Measurements from ENCODE around the gene SOX5.
"Not testable (repeated sequence)": the region's sequence is repeated elsewhere in the genome, so short reads cannot be mapped to it uniquely, and the experiment has no call there.

The SOX5 gene

DNA sequence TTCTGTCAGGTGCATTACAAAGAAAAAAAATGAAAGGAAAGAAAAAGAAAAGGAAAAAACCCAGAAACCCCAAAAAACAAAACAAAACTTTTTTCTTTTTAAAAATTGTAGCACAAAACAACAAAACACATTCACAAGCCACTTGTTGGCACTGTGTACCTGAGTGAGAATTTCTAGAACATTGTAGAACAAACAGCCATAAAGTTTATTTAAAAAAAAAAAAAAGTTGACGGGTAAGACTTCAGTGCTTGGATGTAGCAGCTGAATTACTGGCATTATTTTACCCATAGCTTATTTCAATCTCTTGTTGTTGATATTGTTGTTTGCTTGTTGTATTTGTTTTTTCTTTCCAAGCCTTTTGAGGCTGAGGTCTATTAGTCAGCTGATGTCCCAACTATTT lies 415.8 kb downstream of the SOX5 start:
- DNase-seq, result no peak

DNA sequence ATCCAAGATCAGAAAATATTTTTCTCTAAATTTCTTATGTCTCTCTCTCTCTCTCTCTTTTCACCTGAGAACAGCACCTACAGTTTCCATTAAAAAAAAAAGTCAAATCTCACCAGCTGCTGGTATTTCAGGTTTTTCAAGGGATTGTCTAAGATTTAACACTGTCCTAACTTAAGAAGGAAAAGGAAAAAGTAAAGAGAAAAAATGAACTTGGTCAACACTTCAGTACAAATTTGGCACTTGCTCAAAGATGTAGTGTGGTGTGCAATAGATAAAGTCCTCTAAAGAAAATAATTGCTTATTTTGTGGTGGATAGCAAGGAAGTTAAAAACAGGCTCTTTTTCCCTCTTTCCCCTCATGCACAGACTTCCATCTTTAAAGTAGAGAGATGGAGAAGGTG lies 416.2 kb downstream of the SOX5 start:
- no peak for DNase-seq

DNA sequence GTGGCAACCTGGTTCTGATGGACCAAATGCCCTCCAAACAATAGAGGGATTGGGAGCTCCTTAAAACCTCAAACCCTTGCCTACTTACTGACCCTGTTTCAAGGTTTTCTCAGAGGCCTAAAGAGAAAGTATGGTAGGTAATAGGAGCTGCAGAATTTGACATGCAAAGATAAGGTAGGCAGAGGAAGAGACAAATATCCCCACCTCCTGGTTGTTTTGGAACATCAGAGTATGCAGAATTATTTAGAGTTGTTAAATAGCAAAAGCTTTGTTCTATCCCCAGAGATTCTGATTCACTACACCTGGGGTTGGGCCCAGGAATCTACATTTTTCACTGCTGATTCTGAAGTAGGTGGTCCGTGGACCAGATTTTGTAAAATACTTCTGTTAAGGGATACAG lies 421.2 kb downstream of the SOX5 start:
- DNase-seq, result no peak

DNA sequence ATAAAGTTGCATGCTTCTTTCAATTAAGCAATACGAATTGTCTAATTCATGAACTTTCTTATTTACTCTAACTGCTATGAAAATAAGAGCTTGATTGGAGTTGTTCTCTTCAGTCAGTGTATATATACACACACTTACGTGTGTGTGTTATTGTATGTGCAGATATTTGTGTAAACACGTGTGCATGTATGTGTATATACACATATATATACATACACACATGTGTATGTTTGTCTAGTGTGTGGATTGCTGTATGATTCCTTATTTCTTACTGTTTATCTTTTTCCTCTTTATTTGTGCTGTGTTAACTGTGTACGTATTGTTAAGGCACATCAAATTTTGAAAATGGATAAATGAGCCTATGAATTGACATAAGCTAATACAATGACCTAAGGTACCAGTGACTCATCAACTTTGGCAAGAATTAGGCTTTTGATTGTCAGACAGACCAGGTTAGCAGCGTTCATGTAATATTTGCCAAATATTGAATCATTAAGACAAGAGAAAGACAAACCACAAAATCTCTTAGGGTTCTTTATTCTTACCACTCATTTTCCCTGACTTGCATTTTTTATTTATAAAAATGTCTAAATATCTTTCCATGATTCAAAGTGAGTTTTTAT lies 423.9 kb downstream of the SOX5 start:
- DNase-seq, result no peak

DNA sequence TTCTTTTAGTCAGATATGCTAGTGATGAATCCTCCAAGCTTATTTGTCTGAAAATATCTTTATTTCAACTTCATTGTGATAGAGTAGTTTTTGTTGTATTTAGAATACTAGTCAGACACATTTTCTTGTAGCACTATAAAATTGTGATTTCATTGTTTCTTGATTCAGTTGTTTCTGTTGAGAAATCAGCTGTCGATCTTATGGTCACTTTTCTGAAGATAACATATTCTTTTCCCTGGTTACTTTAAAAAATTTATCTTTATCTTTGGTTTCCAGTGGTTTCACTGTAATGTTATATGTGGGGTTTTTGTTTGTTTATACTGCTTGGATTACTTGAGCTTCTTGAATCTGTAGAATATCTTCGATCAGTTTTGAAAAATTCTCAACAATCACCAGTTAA lies 426.1 kb downstream of the SOX5 start:
- no peak for DNase-seq

DNA sequence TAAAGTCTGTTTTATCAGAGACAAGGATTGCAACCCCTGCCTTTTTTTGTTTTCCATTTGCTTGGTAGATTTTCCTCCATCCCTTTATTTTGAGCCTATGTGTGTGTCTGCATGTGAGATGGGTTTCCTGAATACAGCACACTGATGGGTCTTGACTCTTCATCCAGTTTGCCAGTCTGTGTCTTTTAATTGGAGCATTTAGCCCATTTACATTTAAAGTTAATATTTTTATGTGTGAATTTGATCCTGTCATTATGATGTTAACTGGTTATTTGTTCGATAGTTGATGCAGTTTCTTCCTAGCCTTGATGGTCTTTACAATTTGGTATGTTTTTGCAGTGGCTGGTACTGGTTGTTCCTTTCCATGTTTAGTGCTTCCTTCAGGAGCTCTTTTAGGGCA lies 430.0 kb downstream of the SOX5 start:
- not testable (repeated sequence) for DNase-seq

DNA sequence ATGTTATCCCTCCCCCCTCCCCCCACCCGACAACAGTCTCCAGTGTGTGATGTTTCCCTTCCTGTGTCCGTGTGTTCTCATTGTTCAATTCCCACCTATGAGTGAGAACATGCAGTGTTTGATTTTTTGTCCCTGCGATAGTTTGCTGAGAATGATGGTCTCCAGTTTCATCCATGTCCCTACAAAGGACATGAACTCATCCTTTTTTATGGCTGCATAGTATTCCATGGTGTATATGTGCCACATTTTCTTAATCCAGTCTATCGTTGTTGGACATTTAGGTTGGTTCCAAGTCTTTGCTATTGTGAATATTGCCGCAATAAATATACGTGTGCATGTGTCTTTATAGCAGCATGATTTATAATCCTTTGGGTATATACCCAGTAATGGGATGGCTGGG lies 433.7 kb downstream of the SOX5 start:
- not testable (repeated sequence) for DNase-seq

DNA sequence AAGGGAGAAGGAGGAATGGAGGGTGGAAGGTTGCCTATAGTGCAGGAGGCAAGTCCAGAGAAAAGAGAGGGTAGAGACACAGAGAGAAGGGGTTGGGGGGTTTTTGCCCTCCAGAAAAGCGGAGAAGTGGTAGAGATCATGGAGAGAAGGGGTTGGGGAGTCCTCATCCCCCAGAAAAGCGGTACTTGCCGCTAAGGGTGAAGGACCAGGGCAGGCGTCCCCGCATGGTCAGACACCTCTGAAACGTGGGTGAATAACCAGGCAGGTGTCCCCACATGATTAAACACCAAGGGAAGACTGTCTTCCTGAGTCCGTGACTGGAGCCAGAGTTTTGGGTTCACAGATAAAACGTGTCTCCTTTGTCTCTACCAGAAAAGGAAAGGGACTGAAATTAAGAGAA lies 439.0 kb downstream of the SOX5 start:
- DNase-seq, result no peak

DNA sequence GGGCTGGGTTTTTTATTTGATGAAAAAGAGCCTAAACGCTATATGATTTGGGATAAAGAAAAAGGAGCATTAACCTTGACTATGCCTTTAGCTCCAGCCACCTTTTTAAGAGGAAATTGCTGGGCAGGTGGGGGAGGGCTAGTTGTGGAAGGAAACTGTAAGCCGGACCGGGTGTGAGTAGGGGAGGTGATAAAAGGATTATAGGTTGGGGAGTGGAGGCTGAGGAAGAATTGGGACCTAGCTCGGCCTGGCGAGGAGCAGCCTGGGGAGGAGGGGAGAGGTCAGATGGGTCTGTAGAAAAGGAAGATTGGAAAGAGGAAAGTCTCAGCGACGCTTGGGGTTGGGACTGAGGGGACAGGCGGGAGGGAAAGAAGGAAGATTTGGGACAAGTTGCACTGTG lies 439.6 kb downstream of the SOX5 start:
- DNase-seq, result peak; percentile 36

DNA sequence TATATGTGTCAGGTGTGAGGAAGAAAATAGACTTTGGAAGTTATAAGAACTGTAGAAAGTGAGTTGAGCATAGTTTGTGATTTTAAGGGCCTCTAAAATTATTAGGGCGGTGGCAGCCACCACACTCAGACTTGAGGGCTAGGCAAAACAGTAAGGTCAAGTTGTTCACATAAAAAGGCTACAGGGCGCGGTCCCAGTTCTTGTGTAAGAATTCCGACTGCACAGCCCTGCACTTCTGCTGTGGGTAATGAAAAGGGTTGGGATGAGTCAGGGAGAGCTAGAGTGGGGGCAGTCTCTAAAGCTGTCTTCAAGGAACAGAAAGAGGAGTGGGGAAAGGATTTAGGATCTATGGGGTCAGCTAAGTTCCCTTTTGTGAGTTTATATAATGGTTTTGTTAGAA lies 441.7 kb downstream of the SOX5 start:
- DNase-seq, result not testable (repeated sequence)

DNA sequence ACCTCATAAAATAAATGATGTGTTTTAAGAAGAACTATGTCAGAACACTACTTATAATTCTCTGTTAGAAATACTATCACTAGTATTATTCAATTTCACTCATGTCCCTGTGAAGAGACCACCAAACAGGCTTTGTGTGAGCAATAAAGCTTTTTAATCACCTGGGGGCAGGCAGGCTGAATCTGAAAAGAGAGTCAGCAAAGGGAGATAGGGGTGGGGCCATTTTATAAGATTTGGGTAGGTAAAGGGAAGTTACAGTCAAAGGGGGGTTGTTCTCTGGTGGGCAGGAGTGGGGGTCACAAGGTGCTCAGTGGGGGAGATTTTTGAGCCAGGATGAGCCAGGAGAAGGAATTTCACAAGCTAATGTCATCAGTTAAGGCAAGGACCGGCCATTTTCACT lies 443.7 kb downstream of the SOX5 start:
- not testable (repeated sequence) for DNase-seq

DNA sequence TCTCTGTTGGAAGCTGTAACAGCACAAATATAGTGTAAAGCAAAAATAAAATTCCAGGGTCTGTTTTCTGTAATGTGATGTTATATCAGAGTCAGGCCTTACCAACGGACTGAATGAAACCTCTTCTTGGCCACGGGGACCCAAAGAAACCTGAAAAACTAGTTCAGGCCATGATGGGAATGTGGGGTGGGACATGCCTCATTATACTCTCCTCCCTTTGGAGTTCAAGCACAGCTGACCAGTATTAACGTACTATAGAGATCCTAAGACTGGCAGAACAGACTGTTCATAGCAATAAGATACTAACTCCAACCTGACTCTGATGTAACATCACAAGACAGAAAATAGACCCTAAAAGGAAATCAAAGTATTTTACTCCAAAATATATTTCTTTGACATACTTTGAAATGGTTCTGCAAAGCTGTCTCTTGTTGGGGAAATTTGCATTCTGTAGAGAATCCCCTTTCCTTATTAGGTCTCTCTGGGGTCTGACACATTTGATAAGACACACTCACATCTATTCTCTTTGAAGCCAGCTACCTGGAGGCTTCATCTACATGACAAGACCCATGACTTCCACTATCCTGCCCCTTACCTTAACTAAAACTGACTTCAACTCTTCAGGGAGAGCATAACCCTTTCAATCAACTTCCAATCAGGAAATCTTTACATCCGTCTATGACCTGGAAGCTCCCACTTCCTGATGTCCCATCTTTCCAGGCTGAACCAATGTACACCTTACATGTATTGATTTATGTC lies 444.6 kb downstream of the SOX5 start:
- no peak for DNase-seq

DNA sequence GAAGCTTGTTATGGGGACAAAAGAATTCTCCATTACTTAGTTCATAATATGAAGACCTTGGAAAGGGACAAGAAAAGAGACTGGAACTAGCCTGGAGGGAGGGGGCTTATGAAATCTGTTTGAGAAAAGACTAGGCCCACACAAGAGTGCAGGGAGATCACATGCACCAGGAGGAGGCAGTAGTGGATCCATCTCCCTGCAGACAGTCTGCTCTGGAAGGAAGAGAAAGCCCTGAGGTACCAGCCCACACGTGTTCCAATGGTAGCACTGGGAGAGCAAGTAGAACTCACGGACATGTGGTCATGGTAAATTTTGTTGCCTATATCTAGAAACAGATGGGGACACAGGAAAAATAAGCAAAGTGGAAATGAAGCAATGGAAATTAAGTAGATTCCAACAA lies 445.4 kb downstream of the SOX5 start:
- peak; percentile 10 for DNase-seq

DNA sequence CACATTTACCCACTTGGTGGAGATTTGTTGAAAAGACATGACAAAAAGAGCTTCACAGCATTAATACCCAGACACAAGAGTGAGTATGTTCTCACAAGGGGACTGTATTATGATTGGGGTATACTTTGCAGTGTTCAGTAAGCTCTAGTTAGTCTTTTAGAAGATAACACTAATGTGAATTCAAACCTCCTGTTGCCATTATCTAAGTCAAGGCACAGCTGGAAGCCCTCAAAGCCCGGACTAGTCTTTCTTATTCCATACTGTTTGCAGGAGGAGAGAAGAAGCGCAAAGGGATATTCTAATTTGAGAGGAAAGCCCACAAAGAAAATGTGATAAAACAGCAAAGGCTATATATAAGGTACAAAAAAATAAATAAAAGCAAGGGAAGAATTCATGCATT lies 445.9 kb downstream of the SOX5 start:
- no peak for DNase-seq

DNA sequence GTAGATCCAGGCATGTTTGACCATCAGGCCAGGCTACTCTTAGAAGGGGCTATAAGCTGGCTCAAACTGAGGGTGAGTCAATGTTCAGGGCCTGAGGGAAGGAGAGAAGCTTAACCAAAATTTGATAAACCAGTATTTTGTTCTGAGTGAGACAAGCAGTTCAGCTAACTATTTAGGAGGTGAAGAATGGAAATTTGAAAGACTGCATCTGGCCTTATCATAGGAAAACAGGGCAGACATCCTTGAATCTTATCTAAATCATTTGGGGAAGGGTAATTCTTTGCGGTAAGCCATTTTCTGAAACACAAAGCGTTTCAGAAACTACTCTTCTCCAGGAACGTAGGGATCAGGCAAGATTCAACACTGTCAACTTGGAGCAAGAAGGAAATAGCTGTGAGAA lies 447.2 kb downstream of the SOX5 start:
- DNase-seq, result no peak

DNA sequence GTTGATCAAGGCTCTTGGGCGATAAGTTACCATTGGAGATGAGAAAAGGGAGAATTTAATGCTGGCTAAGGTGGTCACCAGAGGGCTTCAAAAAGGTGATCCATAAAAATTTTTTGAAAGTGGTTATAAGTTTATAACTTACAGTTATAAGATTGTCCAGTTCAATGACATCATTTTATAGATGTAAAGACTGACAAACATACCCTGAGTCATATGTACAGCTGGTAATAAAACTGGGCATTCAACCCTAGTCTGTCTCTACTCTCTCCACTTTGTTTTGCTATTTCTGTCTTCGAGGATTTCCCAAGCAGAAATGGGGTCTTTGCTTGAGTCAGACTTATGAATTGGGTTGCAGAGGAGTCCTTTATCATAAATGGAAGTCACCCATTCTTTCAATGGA lies 454.0 kb downstream of the SOX5 start:
- DNase-seq, result no peak

DNA sequence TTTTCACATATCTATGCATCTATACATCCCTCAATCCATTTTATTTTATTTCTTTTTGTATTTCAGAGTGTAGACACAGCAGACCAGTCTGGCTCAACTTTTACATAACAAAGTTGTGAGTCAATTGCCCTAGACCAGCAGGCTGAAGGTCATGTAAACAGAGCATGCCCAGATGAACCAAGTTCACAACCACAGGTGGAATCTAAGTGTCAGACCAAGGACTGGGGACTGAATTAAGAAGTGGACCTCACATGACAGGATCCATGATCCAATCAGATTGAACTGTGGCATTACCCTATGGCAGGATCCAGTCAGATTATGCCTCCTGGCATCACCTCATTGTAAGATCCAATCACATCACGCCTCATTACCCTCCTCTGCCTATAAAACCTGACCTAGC lies 455.8 kb downstream of the SOX5 start:
- no peak for DNase-seq

DNA sequence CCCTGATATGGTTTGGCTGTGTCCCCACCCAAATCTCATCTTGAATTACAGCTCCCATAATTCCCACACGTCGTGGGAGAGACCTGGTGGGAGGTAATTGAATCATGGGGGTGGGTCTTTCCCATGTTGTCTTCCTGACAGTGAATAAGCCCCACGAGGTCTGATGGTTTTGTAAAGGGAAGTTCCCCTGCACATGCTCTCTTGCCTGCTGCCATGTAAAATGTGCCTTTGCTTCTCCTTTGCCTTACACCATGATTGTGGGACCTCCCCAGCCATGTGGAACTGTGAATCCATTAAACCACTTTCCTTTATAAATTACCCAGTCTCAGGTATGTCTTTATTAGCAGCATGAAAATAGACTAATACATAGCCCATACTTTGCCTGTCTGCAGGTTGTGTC lies 458.4 kb downstream of the SOX5 start:
- DNase-seq, result not testable (repeated sequence)

DNA sequence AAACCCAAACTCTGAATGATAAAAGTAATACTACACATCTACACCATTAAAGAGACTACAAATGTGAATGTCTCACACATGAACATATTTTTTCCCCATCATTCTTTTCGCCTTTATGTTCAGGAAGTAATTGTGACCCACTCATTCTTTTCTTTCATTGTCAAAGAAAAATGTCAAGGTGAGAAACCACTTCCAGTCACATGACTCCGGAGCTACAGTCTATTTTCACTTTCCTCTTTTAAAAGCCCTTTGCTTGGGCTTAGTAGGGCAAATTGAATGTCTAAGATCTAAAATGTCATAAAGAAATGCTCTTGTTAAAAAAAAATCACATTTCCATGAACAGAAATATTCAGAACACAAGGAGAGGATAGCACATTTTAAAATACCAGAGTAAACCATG lies 461.3 kb downstream of the SOX5 start:
- no peak for DNase-seq

DNA sequence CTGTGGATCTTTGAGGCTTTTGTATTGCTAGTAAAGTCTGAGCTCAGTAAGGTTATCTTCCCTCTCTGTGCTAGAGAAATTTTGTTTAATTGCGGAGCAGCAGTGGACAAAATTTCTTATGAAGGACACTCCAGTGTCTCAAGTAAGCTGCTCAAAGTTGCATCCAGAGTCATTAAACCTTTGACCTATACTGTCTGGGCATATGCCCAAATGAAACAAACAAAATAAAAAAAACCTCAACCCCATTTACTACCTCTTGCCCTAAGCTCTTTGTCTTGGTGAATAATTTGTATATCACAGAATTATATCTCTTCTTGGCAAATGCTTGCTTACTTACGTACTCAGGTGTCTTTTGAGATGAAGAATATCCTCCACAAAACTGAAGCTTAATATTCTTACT lies 465.2 kb downstream of the SOX5 start:
- no peak for DNase-seq

DNA sequence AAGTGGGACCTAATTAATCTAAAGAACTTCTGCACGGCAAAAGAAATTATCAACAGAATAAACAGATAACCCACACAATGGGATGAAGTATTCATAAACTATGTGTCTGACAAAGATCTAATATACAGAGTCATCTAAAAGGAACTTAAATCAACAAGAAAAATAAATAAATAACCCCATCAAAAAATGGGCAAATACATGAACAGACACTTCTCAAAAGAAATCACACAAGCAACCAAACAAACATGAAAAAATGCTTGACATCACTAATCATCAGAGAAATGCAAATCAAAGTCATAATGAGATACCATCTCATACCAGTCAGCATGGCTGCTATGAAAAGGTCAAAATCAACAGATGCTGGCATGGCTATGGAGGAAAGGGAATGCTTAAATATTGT lies 466.9 kb downstream of the SOX5 start:
- DNase-seq, result no peak
